ENCODE results near the gene INS. TPM values are rescaled to one million over a fixed set of nuclear protein-coding genes. Genes with fewer than 3 reads are reported as not detected.

Gene INS
- total and polyA plus RNA-seq, 2 of the 13 experiments (the other 11 are each of a cell fraction or from before 2014, with no cell fraction given): not detected

GRCh38 chr11:2136209-2136951 lies 24.6 kb downstream of the INS start (continued):
- no peak for TF ChIP-seq GZF1 (CRISPR knock-in tag; IDR thresholded peaks at IDR 0.05)
- no peak for TF ChIP-seq NFIB (CRISPR knock-in tag; IDR thresholded peaks at IDR 0.05; ENCODE audit: borderline replicate concordance)
- TF ChIP-seq CSRNP1 (CRISPR knock-in tag; IDR thresholded peaks at IDR 0.05): peak; percentile 10; the same call in 1 of the 2 replicates
- TF ChIP-seq GLMP (CRISPR knock-in tag; IDR thresholded peaks at IDR 0.05; ENCODE audit: borderline replicate concordance): peak; percentile 70; the same call in 1 of the 2 replicates
- TF ChIP-seq SKIL (CRISPR knock-in tag; IDR thresholded peaks at IDR 0.05; ENCODE audit: borderline replicate concordance): peak; percentile 16; the same call in 1 of the 2 replicates
- TF ChIP-seq ASH2L (IDR thresholded peaks at IDR 0.05; ENCODE audit: insufficient read length, low read depth, low read length): peak; percentile 7
- TF ChIP-seq ZNF598 (CRISPR knock-in tag; IDR thresholded peaks at IDR 0.05; ENCODE audit: borderline replicate concordance): 0 out of 2 replicates have a peak, but pooled peaks have one; percentile 47
- TF ChIP-seq ZNF616 (CRISPR knock-in tag; IDR thresholded peaks at IDR 0.05; ENCODE audit: low read depth): 0 out of 2 replicates have a peak, but pooled peaks have one; percentile 55
- TF ChIP-seq ZNF563 (CRISPR knock-in tag; IDR thresholded peaks at IDR 0.05): peak; percentile 39; the same call in 1 of the 2 replicates
- TF ChIP-seq ZNF138 (CRISPR knock-in tag; IDR thresholded peaks at IDR 0.05; ENCODE audit: low read depth): no peak
- 0 out of 2 replicates have a peak, but pooled peaks have one; percentile 52 for TF ChIP-seq TOPORS (CRISPR knock-in tag; IDR thresholded peaks at IDR 0.05)
- TF ChIP-seq PRDM10 (CRISPR knock-in tag; IDR thresholded peaks at IDR 0.05; ENCODE audit: low read depth): 0 out of 2 replicates have a peak, but pooled peaks have one; percentile 33
- TF ChIP-seq ZNF564 (CRISPR knock-in tag; IDR thresholded peaks at IDR 0.05): 0 out of 2 replicates have a peak, but pooled peaks have one; percentile 18
- no peak for TF ChIP-seq E2F2 (CRISPR knock-in tag; IDR thresholded peaks at IDR 0.05; ENCODE audit: borderline replicate concordance)
- peak; percentile 93 for TF ChIP-seq PAF1 (CRISPR knock-in tag; IDR thresholded peaks at IDR 0.05)
- 0 out of 2 replicates have a peak, but pooled peaks have one; percentile 29 for TF ChIP-seq GFI1 (CRISPR knock-in tag; IDR thresholded peaks at IDR 0.05; ENCODE audit: borderline replicate concordance)
- no peak for TF ChIP-seq ZNF883 (CRISPR knock-in tag; IDR thresholded peaks at IDR 0.05; ENCODE audit: not compliant biosample characterization)

Data from HepG2 (cell line).